Fibroblast of lung (primary cell): ENCODE measurements around the gene HECW1.

Source experiments
- CTCF ChIP-seq, 2 donors: IDR thresholded peaks in 1 of 2; conservative IDR thresholded peaks in 1 of 2; 1 replicate in 1 of 2; 2 replicates in 1 of 2; pipeline ENCODE4 v1.5.1; 2011 to 2012; ENCODE audit warnings: low read length in 2 of 2, control low read depth in 1 of 2, inconsistent platforms in 1 of 2, low read depth in 1 of 2, mild to moderate bottlenecking in 1 of 2
- EZH2 ChIP-seq: IDR thresholded peaks from 2 replicates; pipeline ENCODE4 v1.5.1; 2012; ENCODE audit warnings: low read length, control low read depth, mild to moderate bottlenecking; ENCODE audit errors: missing control alignments

GRCh38 chr7:43104874-43105520 is 7.5 kb upstream of the HECW1 start:
- TF ChIP-seq CTCF (conservative IDR thresholded peaks at IDR 0.05 in 1 of 2, IDR thresholded peaks at IDR 0.05 in 1 of 2; ENCODE audit: low read depth in 1 of 2, low read length in 2 of 2) (no peak), EZH2 (no peak)
